Activated T-helper 2 cell treated with anti-CD3 and anti-CD28 coated beads, Interferon-gamma antibody, Interleukin-2, Interleukin-4, amounts not matched to agents 10 μg/mL and 5 μg/mL and 100 μg/mL, durations not matched to agents 14 hours and 24 hours and 36 hours (primary cell): ENCODE data around the gene SDHAF1. TPM values are rescaled to one million over a fixed set of nuclear protein-coding genes. Genes with fewer than 3 reads are reported as not detected.

Source experiments
- DNase-seq: peaks from one replicate; pipeline ENCODE4 v3.0.0; 2021; ENCODE audit warnings: low spot score
- H3K27ac Mint-ChIP-seq: one replicate; pipeline ENCODE4 v1.8.0; 2021; ENCODE audit warnings: mixed read lengths
- H3K27me3 Mint-ChIP-seq: one replicate; pipeline ENCODE4 v1.8.0; 2021; ENCODE audit warnings: low read depth, mixed read lengths
- H3K36me3 Mint-ChIP-seq: one replicate; pipeline ENCODE4 v1.8.0; 2021; ENCODE audit warnings: low read depth, mixed read lengths
- H3K4me1 Mint-ChIP-seq: one replicate; pipeline ENCODE4 v1.8.0; 2021; ENCODE audit warnings: low read depth, mixed read lengths
- H3K4me3 Mint-ChIP-seq: one replicate; pipeline ENCODE4 v1.8.0; 2021; ENCODE audit warnings: low read depth, mild to moderate bottlenecking, moderate library complexity, mixed read lengths
- H3K9me3 Mint-ChIP-seq: one replicate; pipeline ENCODE4 v1.8.0; 2021; ENCODE audit warnings: mixed read lengths
- intact Hi-C: fragments of 100-400 bp; cut with micrococcal nuclease; formaldehyde crosslinking; loops from one replicate; pipeline ENCODE4 v1.15.1; 2023
- total RNA-seq: library from RNA; stranded (reverse); gene quantifications from 2 replicates; pipeline ENCODE4 v1.2.3, GENCODE V29; 2022

The SDHAF1 gene
- total RNA-seq, 1 donor from 2014 or later = 20.8 TPM

DNA sequence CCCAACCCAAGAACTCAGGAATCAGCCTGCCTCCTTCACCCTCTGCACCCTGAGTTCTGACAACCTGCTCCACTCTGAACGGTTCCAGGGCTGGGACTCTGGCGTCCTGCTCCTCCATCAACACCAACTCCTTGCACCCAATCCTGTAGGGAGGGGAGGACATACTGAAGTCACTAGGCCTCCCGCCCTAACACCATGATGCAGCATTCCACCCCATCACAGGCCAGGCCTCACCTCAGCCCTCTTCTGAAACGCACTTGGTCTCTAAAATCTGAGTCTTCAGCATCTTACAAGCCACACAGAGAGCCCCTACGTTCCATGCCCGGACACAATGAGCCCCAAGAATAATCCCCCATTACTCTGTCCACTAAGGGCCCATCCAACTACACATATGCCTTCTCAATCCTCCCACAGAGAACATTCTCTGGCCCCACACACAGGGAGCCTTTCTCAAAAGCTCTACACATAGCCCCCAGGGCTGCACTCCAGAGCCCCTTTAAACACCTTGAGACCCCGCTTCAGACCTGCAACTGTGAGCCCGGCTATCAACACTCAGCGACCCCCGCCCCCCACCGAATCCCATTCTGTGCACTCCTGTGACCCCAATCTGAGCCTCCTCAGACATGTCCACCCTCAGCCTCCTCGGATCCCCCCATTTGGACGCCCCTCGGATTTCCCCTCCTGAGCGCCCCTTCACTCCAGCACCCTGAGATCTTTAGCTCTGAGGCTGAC is 18.5 kb downstream of the SDHAF1 start:
- peaks cover 8% of the 10 kb centered on the region for H3K36me3 Mint-ChIP-seq
- H3K27ac Mint-ChIP-seq = peak overlapping the region; percentile 92
- DNase-seq = no peak

DNA sequence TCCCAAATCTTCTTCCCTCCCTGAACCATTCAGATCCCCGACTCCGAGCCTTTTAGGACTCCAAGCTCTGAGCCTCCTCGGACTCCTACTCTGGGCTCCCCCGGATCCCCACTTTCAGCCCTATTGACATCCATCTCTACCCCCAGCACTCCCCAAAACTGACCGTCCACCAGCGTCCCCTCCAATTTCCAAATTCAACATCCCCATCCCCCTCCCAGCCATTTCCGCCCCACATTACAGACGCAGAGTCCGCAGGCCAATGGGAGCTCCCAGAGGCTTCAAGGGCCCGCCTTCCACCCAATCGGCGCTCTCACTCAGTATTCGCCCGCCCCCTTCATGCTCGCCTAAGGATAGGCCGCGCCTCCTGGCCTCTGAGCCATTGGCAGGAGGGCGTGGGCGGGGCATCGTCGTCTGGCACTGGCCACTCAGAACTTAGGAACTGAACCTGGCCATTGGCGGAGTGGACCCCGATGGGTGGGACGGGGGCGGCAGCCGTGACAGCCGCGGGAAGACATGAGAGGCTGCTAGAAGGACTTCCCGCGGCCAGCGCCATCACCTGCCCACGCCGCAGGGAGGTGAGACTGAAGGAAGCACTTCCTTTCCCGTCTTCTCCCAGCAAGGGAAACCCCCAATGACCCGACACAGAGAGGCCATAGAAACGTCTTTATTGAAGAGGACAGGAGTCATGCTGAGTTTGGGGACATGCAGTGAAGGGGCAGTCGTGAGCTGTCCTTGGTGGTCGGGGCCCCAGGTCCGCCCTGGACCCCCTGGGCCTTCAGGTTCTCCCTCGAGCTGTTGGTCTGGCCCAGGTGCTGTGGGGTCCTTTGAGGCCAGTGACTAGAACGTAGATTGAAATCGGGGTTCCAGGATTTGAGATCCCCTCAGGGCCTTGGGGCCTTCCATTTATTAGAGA is 19.3 kb downstream of the SDHAF1 start, which contains the start of gene ALKBH6:
TSS of gene ALKBH6 (minus strand) at position 202 of the 913 bp plus-strand sequence. CDS start 816 bp downstream, outside the sequence.
- Mint-ChIP-seq H3K4me1 (peaks cover 33% of the 10 kb centered on the region), H3K27me3 (no peaks in the 10 kb centered on the region), H3K9me3 (no peaks in the 10 kb centered on the region), H3K27ac (peak within 1 kb of the TSS; percentile 92), H3K4me3 (peak within 1 kb of the TSS; percentile 93), H3K36me3 (peaks cover 8% of the 10 kb centered on the region)
- DNase-seq = peak; percentile 99
- intact Hi-C loops = loop anchor here (1.0 kb wide), 3 partner anchors 19 to 101 kb away; partner anchors contain the start of genes SDHAF1, TBCB, THAP8 and WDR62

More for the DNA sequence above, 18.5 kb downstream of the SDHAF1 start:
- H3K9me3 Mint-ChIP-seq = no peaks in the 10 kb centered on the region
- H3K4me3 Mint-ChIP-seq = peak overlapping the region; percentile 93
- no peaks in the 10 kb centered on the region for H3K27me3 Mint-ChIP-seq
- intact Hi-C loops = loop anchor here (1.0 kb wide), 3 partner anchors 18 to 102 kb away; partner anchors contain the start of genes SDHAF1, TBCB, THAP8 and WDR62
- H3K4me1 Mint-ChIP-seq = peaks cover 38% of the 10 kb centered on the region

DNA sequence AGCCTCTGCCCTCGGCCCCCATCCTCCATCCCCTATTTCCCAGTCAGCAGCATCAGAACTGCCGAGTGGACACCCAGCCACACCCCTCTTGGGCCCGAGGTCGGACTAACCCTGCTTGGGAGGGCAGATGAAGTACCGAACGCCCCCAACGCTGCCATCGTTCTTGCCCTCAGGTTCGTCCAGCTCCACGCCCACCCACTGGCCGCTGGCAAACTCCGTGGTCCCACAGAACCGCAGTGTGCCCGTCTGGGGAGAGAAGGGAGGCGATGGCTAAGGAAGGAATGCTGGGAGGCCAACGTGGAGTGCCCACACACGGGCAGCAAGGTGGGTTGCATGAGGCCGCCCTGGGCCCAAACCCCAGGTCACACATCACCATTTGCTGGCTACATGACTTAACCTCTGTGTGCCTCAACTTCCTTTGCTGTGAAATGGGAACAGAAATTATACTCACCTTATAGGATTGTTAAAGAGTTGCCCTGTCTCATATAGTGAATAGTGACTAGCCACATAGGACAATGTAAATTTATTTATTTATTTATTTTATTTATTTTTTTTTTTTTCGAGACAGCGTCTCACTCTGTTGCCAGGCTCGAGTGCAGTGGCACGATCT is 24.2 kb downstream of the SDHAF1 start:
- Mint-ChIP-seq H3K9me3 (no peaks in the 10 kb centered on the region), H3K36me3 (peaks cover 19% of the 10 kb centered on the region), H3K4me3 (no peak overlapping the region), H3K27ac (no peak overlapping the region), H3K27me3 (no peaks in the 10 kb centered on the region), H3K4me1 (peaks cover 16% of the 10 kb centered on the region)
- no peak for DNase-seq
- intact Hi-C loops = no loop called here

DNA sequence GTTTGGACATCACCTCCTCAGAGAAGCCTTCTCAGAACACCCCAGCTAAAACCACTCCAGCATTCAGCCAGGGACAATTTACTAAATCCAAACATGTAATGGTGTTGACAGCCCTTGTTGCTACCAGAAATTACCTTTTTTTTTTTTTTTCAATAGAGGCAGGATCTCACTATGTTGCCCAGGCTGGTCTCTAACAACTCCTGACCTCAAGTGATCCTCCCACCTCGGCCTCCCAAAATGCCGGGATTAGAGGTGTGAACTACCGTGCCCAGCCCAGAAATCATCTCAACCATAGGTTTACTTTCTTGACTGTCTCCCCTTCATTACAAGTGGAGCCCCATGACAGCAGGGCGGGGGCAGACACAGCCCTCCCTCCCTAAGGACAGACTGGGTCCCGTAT is 28.4 kb downstream of the SDHAF1 start:
- no peak overlapping the region for H3K27ac Mint-ChIP-seq

DNA sequence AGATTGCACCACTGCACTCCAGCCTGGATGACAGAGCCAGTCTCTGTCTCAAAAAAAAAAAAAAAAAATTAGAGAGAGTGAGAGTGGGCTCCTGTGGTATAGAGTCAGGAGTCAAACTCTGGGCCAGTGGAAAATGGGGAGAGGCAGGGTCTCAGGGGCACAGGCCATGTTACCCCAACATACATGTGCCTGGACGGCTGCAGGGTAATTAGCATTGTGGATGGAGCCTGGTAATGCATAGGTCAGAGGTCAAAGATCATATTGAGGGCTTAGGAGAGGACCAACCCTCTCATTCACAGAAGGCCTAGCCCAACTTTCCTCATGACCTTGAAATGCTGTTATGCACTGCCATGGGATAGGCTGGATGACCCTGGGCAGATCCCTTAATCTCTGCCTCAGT is 30.6 kb downstream of the SDHAF1 start:
- H3K27ac Mint-ChIP-seq = no peak overlapping the region
- no peaks in the 10 kb centered on the region for H3K27me3 Mint-ChIP-seq
- no peaks in the 10 kb centered on the region for H3K9me3 Mint-ChIP-seq
- no peak for DNase-seq
- intact Hi-C loops = no loop called here
- no peak overlapping the region for H3K4me3 Mint-ChIP-seq
- H3K36me3 Mint-ChIP-seq = peaks cover 25% of the 10 kb centered on the region
- H3K4me1 Mint-ChIP-seq = peaks cover 3% of the 10 kb centered on the region

More for the DNA sequence above, 28.4 kb downstream of the SDHAF1 start:
- Mint-ChIP-seq H3K4me1 (no peaks in the 10 kb centered on the region), H3K9me3 (no peaks in the 10 kb centered on the region), H3K36me3 (peaks cover 22% of the 10 kb centered on the region), H3K4me3 (no peak overlapping the region), H3K27me3 (no peaks in the 10 kb centered on the region)
- no peak for DNase-seq
- intact Hi-C loops = no loop called here

DNA sequence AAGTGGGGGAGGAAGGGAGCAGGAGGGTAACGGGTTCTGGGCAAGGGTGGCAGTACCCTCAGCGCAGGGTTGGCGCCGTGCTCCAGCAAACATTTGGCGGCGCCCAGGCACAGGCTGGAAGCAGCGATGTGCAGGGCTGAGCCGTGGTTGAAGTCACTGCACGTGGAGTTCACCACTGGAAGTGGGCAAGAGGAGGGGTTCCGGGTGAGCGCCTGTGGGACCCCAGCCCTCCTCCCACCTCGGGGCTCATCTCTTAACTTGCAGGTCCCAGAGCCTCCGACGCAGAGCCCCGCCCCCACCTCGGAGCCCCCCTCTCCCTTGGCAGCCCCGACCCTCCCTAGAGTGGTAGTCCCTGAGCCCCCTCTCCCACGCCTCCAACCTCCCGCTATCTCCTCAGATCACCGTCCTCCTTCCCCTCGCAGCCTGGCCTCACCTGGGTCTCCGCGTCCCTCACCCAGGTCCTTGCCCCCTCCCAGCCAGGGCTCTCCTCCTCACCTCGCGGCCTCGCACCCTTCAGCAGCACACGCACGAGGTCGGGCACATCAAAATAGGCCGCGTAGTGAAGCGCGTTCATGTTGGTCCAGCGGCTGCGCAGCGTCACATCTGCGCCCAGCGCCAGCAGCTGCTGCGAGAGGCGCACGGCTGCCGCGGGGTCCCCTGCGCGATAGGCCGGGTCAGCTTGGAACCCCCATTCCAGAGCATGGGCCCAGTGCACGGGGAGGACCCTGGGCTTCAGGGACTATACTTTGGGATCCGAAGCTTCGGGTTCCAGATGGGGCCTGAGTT is 31.3 kb downstream of the SDHAF1 start:
- Mint-ChIP-seq H3K4me1 (peaks cover 4% of the 10 kb centered on the region), H3K27me3 (no peaks in the 10 kb centered on the region), H3K4me3 (no peak overlapping the region), H3K9me3 (no peaks in the 10 kb centered on the region), H3K36me3 (peaks cover 22% of the 10 kb centered on the region), H3K27ac (no peak overlapping the region)
- no peak for DNase-seq
- intact Hi-C loops = no loop called here

DNA sequence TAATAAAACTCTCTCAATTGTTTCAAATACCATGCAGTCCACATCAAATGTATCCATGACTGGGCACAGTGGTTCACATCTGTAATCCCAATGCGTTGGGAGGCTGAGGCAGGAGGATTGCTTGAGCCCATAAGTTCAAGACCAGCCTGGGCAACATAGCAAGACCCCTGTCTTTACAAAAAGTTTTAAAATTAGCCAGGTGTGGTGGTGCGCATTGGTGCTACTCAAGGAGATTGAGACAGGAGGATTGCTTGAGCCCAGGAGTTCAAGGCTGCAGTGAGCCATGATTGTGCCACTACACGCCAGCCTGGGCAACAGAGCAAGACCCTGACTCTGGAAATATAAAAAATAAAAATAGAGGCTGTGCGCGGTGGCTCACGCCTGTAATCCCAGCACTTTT is 32.7 kb downstream of the SDHAF1 start:
- Mint-ChIP-seq H3K4me1 (peaks cover 4% of the 10 kb centered on the region), H3K36me3 (peaks cover 20% of the 10 kb centered on the region)

DNA sequence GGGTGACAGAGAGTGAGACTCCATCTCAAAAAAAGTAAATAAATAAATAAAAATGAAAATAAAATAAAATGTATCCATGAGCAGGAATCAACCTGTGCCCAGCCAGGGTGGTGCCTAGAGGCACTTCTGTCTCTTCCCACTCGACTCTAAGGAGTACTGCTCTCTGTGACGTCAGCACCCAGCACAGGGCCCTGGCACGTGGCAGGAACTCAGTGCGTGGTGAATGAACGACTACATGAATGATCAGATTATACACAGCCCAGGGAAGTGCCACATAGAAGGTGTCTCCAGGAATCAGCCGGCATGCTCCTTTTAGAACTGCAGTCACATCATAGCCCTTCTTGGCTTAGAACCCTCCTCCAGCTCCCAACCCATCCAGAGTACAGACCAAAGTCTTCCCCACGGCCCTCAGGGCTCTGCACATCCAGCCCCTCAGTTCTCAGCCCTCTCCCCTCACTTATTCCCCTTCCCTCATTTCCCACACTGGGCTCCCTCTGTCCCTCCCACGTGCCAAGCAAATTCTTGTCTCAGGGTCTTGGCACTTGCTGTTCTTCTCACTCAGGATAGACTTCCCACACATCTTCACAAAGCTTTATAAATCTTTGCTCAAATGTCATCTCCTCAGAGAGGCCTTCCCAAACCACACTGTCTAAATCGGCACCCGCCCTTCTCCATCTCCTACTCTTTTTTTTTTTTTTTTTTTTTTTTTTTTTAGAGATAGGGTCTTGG is 33.5 kb downstream of the SDHAF1 start:
- peaks cover 8% of the 10 kb centered on the region for H3K4me1 Mint-ChIP-seq
- no peak for DNase-seq
- no peak overlapping the region for H3K4me3 Mint-ChIP-seq
- peaks cover 17% of the 10 kb centered on the region for H3K36me3 Mint-ChIP-seq
- no peaks in the 10 kb centered on the region for H3K9me3 Mint-ChIP-seq
- no peak overlapping the region for H3K27ac Mint-ChIP-seq
- no peaks in the 10 kb centered on the region for H3K27me3 Mint-ChIP-seq
- intact Hi-C loops = no loop called here

More for the DNA sequence above, 32.7 kb downstream of the SDHAF1 start:
- Mint-ChIP-seq H3K4me3 (no peak overlapping the region), H3K27ac (no peak overlapping the region), H3K27me3 (no peaks in the 10 kb centered on the region), H3K9me3 (no peaks in the 10 kb centered on the region)
- intact Hi-C loops = no loop called here
- DNase-seq = no peak

DNA sequence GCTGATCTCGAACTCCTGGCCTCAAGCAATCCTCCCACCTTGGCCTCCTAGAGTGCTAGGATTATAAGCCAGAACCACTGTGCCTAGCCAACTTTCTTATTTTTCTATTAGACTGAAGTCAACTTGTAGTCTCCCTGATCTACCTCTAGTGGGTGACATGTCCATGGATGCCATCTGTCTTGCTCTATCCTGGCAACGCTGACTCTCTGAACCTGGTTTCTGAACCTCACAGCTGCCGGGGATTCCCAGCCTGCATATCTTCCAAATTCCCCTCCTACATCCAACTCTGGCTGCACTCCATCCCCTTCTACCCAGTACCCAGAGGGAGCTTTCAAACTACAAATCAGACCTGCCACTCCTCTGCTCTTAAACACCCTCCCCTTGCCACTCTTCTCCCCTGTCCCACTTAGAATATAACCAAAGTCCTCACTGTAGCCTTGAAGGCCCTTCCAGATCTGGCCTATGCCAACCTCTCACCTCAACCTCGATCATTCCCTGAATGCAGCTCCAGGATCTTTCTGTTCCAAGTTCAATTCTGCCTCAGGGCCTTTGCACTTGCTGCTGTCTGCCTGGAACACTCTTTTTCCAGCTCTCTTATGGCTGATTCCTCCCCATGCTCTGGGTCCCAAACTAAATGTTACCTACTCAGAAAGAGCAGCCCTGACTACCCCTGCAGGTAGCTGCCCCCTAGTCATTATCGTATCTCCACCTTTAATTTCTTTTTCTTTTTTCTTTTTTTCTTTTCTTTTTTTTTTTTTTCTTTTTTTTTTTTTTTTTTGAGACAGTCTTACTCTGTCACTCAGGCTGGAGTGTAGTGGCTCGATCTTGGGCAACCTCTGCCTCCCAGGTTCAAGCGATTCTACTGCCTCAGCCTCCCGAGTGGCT is 35.5 kb downstream of the SDHAF1 start:
- Mint-ChIP-seq H3K4me3 (no peak overlapping the region), H3K27ac (no peak overlapping the region), H3K27me3 (no peaks in the 10 kb centered on the region), H3K36me3 (peaks cover 24% of the 10 kb centered on the region), H3K4me1 (peaks cover 19% of the 10 kb centered on the region), H3K9me3 (no peaks in the 10 kb centered on the region)
- intact Hi-C loops = no loop called here
- DNase-seq = no peak

DNA sequence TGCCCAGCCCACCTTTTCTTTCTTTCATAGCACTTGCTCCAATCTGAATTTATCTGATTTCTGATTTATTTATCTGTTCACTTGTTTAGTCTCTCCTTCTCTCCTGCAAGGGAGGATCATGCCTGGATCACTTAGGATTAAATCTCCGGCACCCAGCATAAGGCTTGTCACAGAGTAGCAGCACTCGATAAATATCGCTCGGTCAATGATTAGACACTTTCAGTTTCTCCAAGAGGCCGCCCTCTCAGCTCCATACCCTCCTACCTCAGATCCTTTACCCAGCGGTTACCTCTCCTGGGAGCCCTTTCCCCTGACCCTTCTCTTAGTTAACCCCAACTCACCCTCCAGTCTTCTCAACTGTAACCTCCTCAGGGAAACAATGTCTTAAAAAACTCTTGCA is 36.3 kb downstream of the SDHAF1 start:
- intact Hi-C loops = no loop called here
- no peak for DNase-seq
- peaks cover 24% of the 10 kb centered on the region for H3K36me3 Mint-ChIP-seq
- H3K27ac Mint-ChIP-seq = no peak overlapping the region
- no peak overlapping the region for H3K4me3 Mint-ChIP-seq
- no peaks in the 10 kb centered on the region for H3K9me3 Mint-ChIP-seq
- peaks cover 25% of the 10 kb centered on the region for H3K4me1 Mint-ChIP-seq
- no peaks in the 10 kb centered on the region for H3K27me3 Mint-ChIP-seq
